ENCODE data around the gene YAF2.

DNA sequence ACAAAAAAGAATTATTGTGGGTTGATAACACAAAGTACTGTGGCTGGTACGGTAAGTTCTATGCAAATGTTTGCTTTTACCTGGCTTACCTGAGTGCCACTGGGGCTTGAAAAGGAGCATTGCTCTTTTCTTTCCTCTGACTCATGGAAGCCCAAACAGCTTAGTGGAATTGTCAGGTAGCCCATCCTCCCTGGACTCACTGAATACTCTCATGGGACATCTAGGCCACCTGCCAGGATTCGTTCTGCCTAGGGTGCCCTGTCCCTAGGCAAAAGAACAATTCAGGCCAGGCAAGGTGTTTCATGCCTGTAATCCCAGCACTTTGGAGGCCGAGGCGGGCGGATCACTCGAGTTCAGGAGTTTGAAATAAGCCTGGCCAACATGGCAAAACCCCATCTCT, 22.5 kb upstream of the YAF2 start:
- TF ChIP-seq, protein P1, sequence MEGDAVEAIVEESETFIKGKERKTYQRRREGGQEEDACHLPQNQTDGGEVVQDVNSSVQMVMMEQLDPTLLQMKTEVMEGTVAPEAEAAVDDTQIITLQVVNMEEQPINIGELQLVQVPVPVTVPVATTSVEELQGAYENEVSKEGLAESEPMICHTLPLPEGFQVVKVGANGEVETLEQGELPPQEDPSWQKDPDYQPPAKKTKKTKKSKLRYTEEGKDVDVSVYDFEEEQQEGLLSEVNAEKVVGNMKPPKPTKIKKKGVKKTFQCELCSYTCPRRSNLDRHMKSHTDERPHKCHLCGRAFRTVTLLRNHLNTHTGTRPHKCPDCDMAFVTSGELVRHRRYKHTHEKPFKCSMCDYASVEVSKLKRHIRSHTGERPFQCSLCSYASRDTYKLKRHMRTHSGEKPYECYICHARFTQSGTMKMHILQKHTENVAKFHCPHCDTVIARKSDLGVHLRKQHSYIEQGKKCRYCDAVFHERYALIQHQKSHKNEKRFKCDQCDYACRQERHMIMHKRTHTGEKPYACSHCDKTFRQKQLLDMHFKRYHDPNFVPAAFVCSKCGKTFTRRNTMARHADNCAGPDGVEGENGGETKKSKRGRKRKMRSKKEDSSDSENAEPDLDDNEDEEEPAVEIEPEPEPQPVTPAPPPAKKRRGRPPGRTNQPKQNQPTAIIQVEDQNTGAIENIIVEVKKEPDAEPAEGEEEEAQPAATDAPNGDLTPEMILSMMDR (conservative IDR thresholded peaks at IDR 0.05): no peak
- no peak for TF ChIP-seq ZFX (IDR thresholded peaks at IDR 0.05)
